ENCODE data around the gene CD300LD.

GRCh38 chr17:74612046-74612445, 20.0 kb upstream of the CD300LD start:
- TF ChIP-seq, protein P1, sequence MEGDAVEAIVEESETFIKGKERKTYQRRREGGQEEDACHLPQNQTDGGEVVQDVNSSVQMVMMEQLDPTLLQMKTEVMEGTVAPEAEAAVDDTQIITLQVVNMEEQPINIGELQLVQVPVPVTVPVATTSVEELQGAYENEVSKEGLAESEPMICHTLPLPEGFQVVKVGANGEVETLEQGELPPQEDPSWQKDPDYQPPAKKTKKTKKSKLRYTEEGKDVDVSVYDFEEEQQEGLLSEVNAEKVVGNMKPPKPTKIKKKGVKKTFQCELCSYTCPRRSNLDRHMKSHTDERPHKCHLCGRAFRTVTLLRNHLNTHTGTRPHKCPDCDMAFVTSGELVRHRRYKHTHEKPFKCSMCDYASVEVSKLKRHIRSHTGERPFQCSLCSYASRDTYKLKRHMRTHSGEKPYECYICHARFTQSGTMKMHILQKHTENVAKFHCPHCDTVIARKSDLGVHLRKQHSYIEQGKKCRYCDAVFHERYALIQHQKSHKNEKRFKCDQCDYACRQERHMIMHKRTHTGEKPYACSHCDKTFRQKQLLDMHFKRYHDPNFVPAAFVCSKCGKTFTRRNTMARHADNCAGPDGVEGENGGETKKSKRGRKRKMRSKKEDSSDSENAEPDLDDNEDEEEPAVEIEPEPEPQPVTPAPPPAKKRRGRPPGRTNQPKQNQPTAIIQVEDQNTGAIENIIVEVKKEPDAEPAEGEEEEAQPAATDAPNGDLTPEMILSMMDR (IDR thresholded peaks at IDR 0.05): no peak
- TF ChIP-seq TCF7L2 (IDR thresholded peaks at IDR 0.05; ENCODE audit: low read depth, low read length) (no peak), POLR2AphosphoS5 (IDR thresholded peaks at IDR 0.05; ENCODE audit: low read depth, low read length) (no peak)

Data from Panc1 (cell line).